Glutamatergic neuron (in vitro differentiated cells): ENCODE results near the gene PARVB. TPM values are rescaled to one million over a fixed set of nuclear protein-coding genes. Genes with fewer than 3 reads are reported as not detected.

ENCODE experiments used
- DNase-seq: peaks from one replicate; pipeline ENCODE4 v3.0.0; 2022
- H3K27ac Mint-ChIP-seq: one replicate; pipeline ENCODE4 v1.8.0; 2020; ENCODE audit warnings: mild to moderate bottlenecking, mixed read lengths, inconsistent platforms; ENCODE audit not compliant: unreplicated experiment
- H3K27me3 Mint-ChIP-seq: one replicate; pipeline ENCODE4 v1.8.0; 2020; ENCODE audit warnings: mild to moderate bottlenecking, moderate library complexity, mixed read lengths, inconsistent platforms; ENCODE audit not compliant: unreplicated experiment
- H3K36me3 Mint-ChIP-seq: one replicate; pipeline ENCODE4 v1.8.0; 2020; ENCODE audit warnings: mild to moderate bottlenecking, mixed read lengths, inconsistent platforms; ENCODE audit not compliant: unreplicated experiment
- H3K4me1 Mint-ChIP-seq: one replicate; pipeline ENCODE4 v1.8.0; 2020; ENCODE audit warnings: mild to moderate bottlenecking, low read depth, mixed read lengths, inconsistent platforms; ENCODE audit not compliant: unreplicated experiment
- H3K4me3 Mint-ChIP-seq: one replicate; pipeline ENCODE4 v1.8.0; 2020; ENCODE audit warnings: mild to moderate bottlenecking, mixed read lengths, inconsistent platforms; ENCODE audit not compliant: unreplicated experiment
- H3K9me3 Mint-ChIP-seq: one replicate; pipeline ENCODE4 v1.8.0; 2020; ENCODE audit warnings: mild to moderate bottlenecking, moderate library complexity, mixed read lengths, inconsistent platforms; ENCODE audit not compliant: unreplicated experiment
- total RNA-seq: library from RNA; stranded (reverse); fragmentation: NEBNext Ultra II Directional; extraction: Animal tissue kit (Norgen Biotek cat#: 25700); gene quantifications from one replicate; pipeline ENCODE4 v1.2.1, GENCODE V29; 2021; ENCODE audit not compliant: unreplicated experiment
- TF ChIP-seq, protein P1 (sequence below): fragments of 200-600 bp; sonication (generic); IDR thresholded peaks from one replicate; pipeline ENCODE4 v1.5.0; 2021; ENCODE audit not compliant: partially characterized antibody, unreplicated experiment

Gene PARVB
- total RNA-seq, 1 donor from 2014 or later: 7.7 TPM

DNA sequence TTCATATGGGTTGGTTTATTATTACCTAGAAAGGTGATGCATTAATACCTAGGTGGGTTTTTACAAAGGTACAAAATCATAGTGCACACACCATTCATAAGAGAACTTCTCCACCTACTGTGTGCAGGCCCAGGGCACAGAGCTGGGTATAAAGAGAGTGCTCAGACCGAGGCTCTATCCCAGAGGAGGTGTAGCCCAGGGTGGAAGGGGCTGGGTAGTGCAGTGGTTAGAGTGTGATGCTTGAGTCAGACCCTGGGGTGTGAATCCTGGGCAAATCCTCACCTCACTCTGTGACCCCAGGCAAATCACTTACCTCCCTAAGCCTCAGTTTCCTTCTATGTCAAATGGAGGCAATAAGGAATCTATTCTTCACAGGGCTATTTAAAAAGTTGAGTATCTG, 188.8 kb downstream of the PARVB start:
- H3K4me1 Mint-ChIP-seq: peaks cover 20% of the 10 kb centered on the region
- peaks cover 5% of the 10 kb centered on the region for H3K36me3 Mint-ChIP-seq
- no peak overlapping the region for H3K27ac Mint-ChIP-seq
- TF ChIP-seq, protein P1, sequence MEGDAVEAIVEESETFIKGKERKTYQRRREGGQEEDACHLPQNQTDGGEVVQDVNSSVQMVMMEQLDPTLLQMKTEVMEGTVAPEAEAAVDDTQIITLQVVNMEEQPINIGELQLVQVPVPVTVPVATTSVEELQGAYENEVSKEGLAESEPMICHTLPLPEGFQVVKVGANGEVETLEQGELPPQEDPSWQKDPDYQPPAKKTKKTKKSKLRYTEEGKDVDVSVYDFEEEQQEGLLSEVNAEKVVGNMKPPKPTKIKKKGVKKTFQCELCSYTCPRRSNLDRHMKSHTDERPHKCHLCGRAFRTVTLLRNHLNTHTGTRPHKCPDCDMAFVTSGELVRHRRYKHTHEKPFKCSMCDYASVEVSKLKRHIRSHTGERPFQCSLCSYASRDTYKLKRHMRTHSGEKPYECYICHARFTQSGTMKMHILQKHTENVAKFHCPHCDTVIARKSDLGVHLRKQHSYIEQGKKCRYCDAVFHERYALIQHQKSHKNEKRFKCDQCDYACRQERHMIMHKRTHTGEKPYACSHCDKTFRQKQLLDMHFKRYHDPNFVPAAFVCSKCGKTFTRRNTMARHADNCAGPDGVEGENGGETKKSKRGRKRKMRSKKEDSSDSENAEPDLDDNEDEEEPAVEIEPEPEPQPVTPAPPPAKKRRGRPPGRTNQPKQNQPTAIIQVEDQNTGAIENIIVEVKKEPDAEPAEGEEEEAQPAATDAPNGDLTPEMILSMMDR: no peak
- DNase-seq: no peak
- peaks cover 3% of the 10 kb centered on the region for H3K9me3 Mint-ChIP-seq
- H3K4me3 Mint-ChIP-seq: no peak overlapping the region
- H3K27me3 Mint-ChIP-seq: peaks cover 6% of the 10 kb centered on the region

DNA sequence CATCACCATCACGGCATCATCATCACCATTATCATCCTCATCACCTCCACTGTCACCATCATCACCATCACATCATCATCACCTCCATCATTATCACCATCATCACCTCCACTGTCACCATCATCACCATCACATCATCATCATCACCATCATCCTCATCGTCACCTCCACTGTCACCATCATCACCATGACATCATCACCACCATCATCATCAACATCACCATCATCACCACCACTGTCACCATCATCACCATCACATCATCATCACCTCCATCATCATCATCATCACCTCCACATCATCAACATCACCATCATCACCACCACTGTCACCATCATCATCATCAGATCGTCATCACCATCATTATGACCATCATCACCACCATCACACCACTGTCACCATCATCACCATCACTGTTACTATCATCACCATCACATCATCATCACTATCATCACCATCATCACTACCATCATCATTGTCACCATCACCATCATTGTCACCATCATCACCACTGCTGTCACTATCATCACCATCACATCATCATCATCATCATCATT, 189.5 kb downstream of the PARVB start:
- peaks cover 3% of the 10 kb centered on the region for H3K27me3 Mint-ChIP-seq
- peaks cover 5% of the 10 kb centered on the region for H3K36me3 Mint-ChIP-seq
- peaks cover 3% of the 10 kb centered on the region for H3K9me3 Mint-ChIP-seq
- no peak overlapping the region for H3K27ac Mint-ChIP-seq
- no peak overlapping the region for H3K4me3 Mint-ChIP-seq
- no peak for DNase-seq
- peaks cover 20% of the 10 kb centered on the region for H3K4me1 Mint-ChIP-seq
- TF ChIP-seq, protein P1: no peak

DNA sequence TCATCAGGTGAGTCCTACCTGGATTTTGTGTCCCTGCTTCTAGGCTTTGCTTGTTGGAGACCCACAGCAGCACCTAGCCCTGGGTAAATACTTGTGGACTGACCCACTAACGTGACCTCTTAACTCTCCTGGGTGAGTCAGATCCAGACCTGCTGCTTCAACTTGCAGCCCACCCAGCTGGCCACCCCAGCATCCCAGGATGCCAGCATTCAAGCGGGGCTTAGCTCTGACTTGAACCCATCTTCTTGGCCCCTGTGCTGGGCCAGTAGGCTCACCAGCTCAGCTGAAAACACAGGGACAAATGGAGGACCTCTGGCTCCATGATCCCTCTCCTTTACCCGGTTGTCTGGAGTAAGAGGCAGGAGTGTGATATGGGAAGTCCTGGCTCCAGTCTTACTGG, 190.1 kb downstream of the PARVB start:
- Mint-ChIP-seq H3K36me3 (peaks cover 5% of the 10 kb centered on the region), H3K4me3 (no peak overlapping the region), H3K9me3 (peaks cover 3% of the 10 kb centered on the region), H3K27ac (no peak overlapping the region), H3K4me1 (peaks cover 20% of the 10 kb centered on the region), H3K27me3 (peaks cover 3% of the 10 kb centered on the region)
- TF ChIP-seq, protein P1: no peak
- no peak for DNase-seq

DNA sequence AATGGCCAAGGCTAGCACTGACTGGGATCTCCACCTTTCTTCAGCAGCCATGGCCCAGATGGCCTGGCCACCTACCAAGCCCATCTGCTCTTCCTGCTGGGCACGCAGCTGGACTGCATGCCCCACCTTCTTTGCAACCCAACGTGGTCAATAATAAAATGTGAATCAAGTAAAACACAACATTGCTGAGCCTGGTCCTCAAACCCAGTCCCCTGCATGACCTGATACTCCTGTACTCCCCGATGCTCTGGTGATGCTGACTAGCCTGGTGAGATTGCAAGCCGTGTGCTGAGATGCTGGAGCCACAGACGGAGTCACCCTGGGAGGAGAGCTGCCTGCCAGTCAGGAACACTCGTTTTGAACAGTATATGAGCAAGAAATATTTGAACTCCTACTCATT, 190.7 kb downstream of the PARVB start:
- no peak overlapping the region for H3K27ac Mint-ChIP-seq
- peaks cover 1% of the 10 kb centered on the region for H3K36me3 Mint-ChIP-seq
- H3K4me3 Mint-ChIP-seq: no peak overlapping the region
- peaks cover 20% of the 10 kb centered on the region for H3K4me1 Mint-ChIP-seq
- H3K9me3 Mint-ChIP-seq: peaks cover 3% of the 10 kb centered on the region
- DNase-seq: no peak
- TF ChIP-seq, protein P1: no peak
- H3K27me3 Mint-ChIP-seq: peaks cover 3% of the 10 kb centered on the region

DNA sequence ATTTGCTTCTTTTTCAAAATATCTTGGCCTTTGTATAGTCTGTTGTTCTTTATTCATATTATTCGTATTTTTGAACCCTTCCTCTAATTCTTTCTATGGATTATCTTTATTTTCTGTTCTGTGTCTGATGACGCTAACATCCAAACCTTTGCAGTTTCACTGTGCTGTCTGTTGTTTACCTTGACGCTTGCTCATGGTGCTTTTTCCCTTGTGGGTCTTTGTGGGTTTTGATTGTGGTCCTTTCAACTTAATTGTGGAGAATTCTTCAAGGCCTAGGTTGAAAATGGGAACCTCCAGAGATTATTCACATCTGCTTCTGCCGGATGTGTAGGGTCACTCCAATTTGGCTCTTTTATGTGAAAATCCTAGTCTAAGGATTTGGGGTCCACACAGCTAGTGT, 191.2 kb downstream of the PARVB start:
- H3K4me1 Mint-ChIP-seq: peaks cover 20% of the 10 kb centered on the region
- no peak for DNase-seq
- H3K4me3 Mint-ChIP-seq: no peak overlapping the region
- peaks cover 3% of the 10 kb centered on the region for H3K27me3 Mint-ChIP-seq
- H3K36me3 Mint-ChIP-seq: no peaks in the 10 kb centered on the region
- TF ChIP-seq, protein P1: no peak
- H3K9me3 Mint-ChIP-seq: peaks cover 3% of the 10 kb centered on the region
- no peak overlapping the region for H3K27ac Mint-ChIP-seq
